HG03558 (cell line): ENCODE results near the gene SPOCK1.
"Not testable (repeated sequence)": the region's sequence is repeated elsewhere in the genome, so short reads cannot be mapped to it uniquely, and the experiment has no call there.

Experiments
- ATAC-seq: cut with Tn5 transposase; IDR thresholded peaks from one replicate; pipeline ENCODE4 v1.9.1; 2021; ENCODE audit warnings: moderate number of reproducible peaks; ENCODE audit not compliant: unreplicated experiment; ENCODE audit errors: extremely low read depth

Gene SPOCK1

GRCh38 chr5:137402436-137403187 is 96.5 kb downstream of the SPOCK1 start:
- no peak for ATAC-seq

- ATAC-seq = no peak
Observed at GRCh38 chr5:137401946-137402345, 97.2 kb downstream of the SPOCK1 start.

GRCh38 chr5:137400571-137400970 is 98.6 kb downstream of the SPOCK1 start:
- ATAC-seq = no peak

GRCh38 chr5:137399911-137400310 is 99.2 kb downstream of the SPOCK1 start:
- no peak for ATAC-seq

- ATAC-seq = no peak
Observed at GRCh38 chr5:137398751-137399150, 100.4 kb downstream of the SPOCK1 start.

GRCh38 chr5:137398154-137398553 is 101.0 kb downstream of the SPOCK1 start:
- no peak for ATAC-seq

GRCh38 chr5:137395011-137395755 is 103.9 kb downstream of the SPOCK1 start:
- no peak for ATAC-seq

GRCh38 chr5:137394380-137394779 is 104.7 kb downstream of the SPOCK1 start:
- ATAC-seq = no peak

GRCh38 chr5:137393196-137393993 is 105.7 kb downstream of the SPOCK1 start:
- no peak for ATAC-seq

GRCh38 chr5:137392261-137392660 is 106.9 kb downstream of the SPOCK1 start:
- no peak for ATAC-seq

GRCh38 chr5:137391044-137391443 is 108.1 kb downstream of the SPOCK1 start:
- ATAC-seq = not testable (repeated sequence)

GRCh38 chr5:137389042-137389441 is 110.1 kb downstream of the SPOCK1 start:
- ATAC-seq = no peak

GRCh38 chr5:137385064-137385463 is 114.1 kb downstream of the SPOCK1 start:
- no peak for ATAC-seq

GRCh38 chr5:137383909-137384308 is 115.2 kb downstream of the SPOCK1 start:
- no peak for ATAC-seq

- ATAC-seq = no peak
Observed at GRCh38 chr5:137381555-137381954, 117.6 kb downstream of the SPOCK1 start.

GRCh38 chr5:137379555-137380286 is 119.4 kb downstream of the SPOCK1 start:
- no peak for ATAC-seq

GRCh38 chr5:137375741-137376526 is 123.2 kb downstream of the SPOCK1 start:
- ATAC-seq = no peak

GRCh38 chr5:137374110-137374714 is 124.9 kb downstream of the SPOCK1 start:
- no peak for ATAC-seq

GRCh38 chr5:137372773-137373160 is 126.4 kb downstream of the SPOCK1 start:
- no peak for ATAC-seq
